Lower lobe of right lung (tissue), 2 donors: ENCODE data around the gene WSCD1. TPM values are rescaled to one million over a fixed set of nuclear protein-coding genes. Genes with fewer than 3 reads are reported as not detected.

Experiments
- ATAC-seq, 2 donors: fragments of 200-7000 bp; cut with Tn5 transposase; one replicate each; pipeline ENCODE4 v1.9.1; 2020 to 2022; ENCODE audit warnings: mild to moderate bottlenecking in 2 of 2, moderate library complexity in 2 of 2
- DNase-seq: peaks from one replicate; pipeline ENCODE4 v3.0.0-alpha.2; 2020
- H3K27ac ChIP-seq: fragments of 200-600 bp; one replicate; pipeline ENCODE4 v1.8.0; 2022
- H3K27me3 ChIP-seq: fragments of 200-600 bp; one replicate; pipeline ENCODE4 v1.8.0; 2022; ENCODE audit warnings: low read depth
- H3K36me3 ChIP-seq: fragments of 200-600 bp; one replicate; pipeline ENCODE4 v1.8.0; 2022; ENCODE audit warnings: mild to moderate bottlenecking
- H3K4me1 ChIP-seq: fragments of 200-600 bp; one replicate; pipeline ENCODE4 v1.8.0; 2022
- H3K4me3 ChIP-seq: fragments of 200-600 bp; one replicate; pipeline ENCODE4 v1.8.0; 2022; ENCODE audit warnings: mild to moderate bottlenecking
- H3K9me3 ChIP-seq: fragments of 200-600 bp; one replicate; pipeline ENCODE4 v1.8.0; 2022
- intact Hi-C: fragments of 100-400 bp; cut with DNase I; formaldehyde crosslinking; loops from one replicate; pipeline ENCODE4 v1.11.0; 2022
- total RNA-seq: library from RNA; stranded (reverse); fragmentation: NEBNext Ultra II Directional; extraction: Animal tissue kit (Norgen Biotek cat#: 25700); gene quantifications from one replicate; pipeline ENCODE4 v1.2.1, GENCODE V29; 2021
- TF ChIP-seq, protein P1 (sequence below): fragments of 200-600 bp; IDR thresholded peaks from one replicate; pipeline ENCODE4 v1.8.0; 2022; ENCODE audit warnings: antibody characterized with exemption, mild to moderate bottlenecking
- donor health status: DM: no; HTN: yes; CAD: no; lungs with severe emphysema.

The WSCD1 gene
- total RNA-seq, 1 donor from 2014 or later: 3.6 TPM

DNA sequence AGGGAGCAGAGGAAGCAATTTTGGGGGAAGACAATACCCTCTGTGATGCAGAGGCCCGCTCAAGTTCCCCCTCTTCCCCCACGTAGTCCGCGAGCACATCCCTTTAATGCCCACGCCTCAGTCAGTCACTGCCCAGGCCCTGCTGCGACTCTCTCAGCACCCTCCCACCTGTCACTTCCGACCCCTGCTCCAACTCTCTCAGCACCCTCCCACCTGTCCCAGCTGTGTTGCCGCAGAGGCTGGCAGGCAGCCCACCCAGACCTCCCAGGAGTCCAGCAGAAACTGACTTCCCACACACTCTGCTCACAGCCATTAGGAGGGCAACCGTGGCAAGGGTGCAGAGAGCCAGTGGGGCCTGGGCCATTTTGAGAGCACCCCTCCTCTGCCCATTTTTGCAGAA, 92.7 kb downstream of the WSCD1 start:
- Histone ChIP-seq H3K4me3 (no peak overlapping the region), H3K27ac (no peak overlapping the region), H3K27me3 (no peaks in the 10 kb centered on the region), H3K9me3 (no peaks in the 10 kb centered on the region), H3K4me1 (no peaks in the 10 kb centered on the region), H3K36me3 (no peaks in the 10 kb centered on the region)
- intact Hi-C loops: no loop called here
- DNase-seq (no peak), ATAC-seq (no peak)
- TF ChIP-seq, protein P1, sequence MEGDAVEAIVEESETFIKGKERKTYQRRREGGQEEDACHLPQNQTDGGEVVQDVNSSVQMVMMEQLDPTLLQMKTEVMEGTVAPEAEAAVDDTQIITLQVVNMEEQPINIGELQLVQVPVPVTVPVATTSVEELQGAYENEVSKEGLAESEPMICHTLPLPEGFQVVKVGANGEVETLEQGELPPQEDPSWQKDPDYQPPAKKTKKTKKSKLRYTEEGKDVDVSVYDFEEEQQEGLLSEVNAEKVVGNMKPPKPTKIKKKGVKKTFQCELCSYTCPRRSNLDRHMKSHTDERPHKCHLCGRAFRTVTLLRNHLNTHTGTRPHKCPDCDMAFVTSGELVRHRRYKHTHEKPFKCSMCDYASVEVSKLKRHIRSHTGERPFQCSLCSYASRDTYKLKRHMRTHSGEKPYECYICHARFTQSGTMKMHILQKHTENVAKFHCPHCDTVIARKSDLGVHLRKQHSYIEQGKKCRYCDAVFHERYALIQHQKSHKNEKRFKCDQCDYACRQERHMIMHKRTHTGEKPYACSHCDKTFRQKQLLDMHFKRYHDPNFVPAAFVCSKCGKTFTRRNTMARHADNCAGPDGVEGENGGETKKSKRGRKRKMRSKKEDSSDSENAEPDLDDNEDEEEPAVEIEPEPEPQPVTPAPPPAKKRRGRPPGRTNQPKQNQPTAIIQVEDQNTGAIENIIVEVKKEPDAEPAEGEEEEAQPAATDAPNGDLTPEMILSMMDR: no peak

DNA sequence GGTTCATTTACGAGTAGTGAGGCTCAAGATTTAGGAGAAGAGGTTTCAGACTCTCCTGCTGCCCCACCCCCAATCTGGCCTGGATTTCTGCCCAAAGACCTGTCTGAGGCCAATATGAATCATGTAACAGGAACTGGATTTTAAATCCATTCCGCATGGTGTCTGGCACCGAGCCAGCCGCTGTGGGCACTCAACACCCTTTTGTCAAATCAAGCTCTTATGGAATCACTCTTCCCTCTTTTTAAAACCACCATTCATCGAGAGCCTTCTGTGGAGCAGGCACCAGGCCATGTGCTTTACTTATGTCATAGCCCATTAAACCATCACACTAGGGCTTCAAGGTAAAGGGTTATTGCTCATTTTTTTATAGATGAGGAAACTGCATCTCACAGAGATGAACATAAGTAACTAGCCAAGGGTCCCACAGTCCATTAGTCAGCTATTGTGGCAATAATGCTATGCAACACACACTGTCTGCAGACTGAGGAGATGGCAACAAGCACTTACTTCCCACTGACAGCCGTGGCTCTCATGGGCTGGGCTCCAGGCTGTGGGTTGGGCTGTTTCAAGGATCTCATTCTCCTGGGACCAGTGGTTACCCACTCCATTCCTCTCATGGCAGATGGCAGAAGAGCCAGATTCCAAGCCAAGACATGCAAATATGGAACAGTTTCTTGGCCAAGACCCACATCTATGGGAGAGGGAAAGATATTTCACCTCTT, 93.6 kb downstream of the WSCD1 start:
- Histone ChIP-seq H3K27me3 (no peaks in the 10 kb centered on the region), H3K9me3 (no peaks in the 10 kb centered on the region), H3K4me3 (no peak overlapping the region), H3K36me3 (no peaks in the 10 kb centered on the region), H3K4me1 (no peaks in the 10 kb centered on the region), H3K27ac (no peak overlapping the region)
- intact Hi-C loops: no loop called here
- ATAC-seq (no peak), DNase-seq (no peak)
- TF ChIP-seq, protein P1: no peak

DNA sequence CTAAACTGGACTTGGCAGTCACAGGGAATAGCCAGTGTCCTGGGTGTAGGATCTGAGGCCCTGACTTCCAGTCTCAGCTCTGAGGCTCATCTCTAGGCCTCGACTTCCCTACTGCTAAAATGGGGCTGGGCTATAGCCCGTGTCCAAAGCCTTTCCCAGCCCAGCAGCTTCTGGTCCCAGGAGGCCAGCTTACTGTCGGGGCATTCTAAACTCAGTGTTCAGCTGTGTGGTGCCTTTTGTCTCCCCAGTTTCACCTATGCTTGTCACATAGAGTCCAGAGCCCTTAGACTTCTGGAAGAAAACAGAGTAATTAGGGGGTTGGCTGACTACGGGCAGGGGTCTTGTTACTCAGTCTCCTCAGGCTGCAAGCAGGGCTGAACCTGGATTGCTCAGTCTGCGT, 94.8 kb downstream of the WSCD1 start:
- Histone ChIP-seq H3K4me1 (no peaks in the 10 kb centered on the region), H3K4me3 (no peak overlapping the region), H3K36me3 (no peaks in the 10 kb centered on the region), H3K27me3 (no peaks in the 10 kb centered on the region), H3K9me3 (no peaks in the 10 kb centered on the region), H3K27ac (no peak overlapping the region)
- ATAC-seq (no peak), DNase-seq (no peak)
- intact Hi-C loops: no loop called here
- TF ChIP-seq, protein P1: no peak

DNA sequence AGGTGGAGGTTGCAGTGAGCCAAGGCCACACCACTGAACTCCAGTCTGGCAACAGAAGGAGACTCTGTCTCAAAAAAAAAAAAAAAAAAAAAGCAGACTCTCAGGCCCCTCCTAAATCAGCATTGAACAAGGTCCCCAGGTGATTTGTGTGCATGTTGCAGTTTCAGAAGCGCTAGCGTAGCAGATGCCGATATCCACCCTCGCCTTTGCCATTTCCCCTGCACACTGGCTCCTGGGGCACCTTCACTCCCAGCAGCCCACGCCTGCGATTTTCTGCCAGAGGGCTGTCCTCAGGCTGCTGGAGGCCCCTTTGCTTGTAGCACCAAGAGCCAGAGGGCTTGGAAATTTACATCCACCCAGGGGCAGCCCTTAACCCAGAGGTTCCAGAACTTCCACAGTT, 95.6 kb downstream of the WSCD1 start:
- H3K4me3 ChIP-seq: no peak overlapping the region
- no peak overlapping the region for H3K27ac ChIP-seq
- no peaks in the 10 kb centered on the region for H3K27me3 ChIP-seq
- H3K4me1 ChIP-seq: no peaks in the 10 kb centered on the region
- TF ChIP-seq, protein P1: no peak
- no peaks in the 10 kb centered on the region for H3K36me3 ChIP-seq
- intact Hi-C loops: no loop called here
- H3K9me3 ChIP-seq: no peaks in the 10 kb centered on the region
- no peak for DNase-seq
- ATAC-seq: no peak

DNA sequence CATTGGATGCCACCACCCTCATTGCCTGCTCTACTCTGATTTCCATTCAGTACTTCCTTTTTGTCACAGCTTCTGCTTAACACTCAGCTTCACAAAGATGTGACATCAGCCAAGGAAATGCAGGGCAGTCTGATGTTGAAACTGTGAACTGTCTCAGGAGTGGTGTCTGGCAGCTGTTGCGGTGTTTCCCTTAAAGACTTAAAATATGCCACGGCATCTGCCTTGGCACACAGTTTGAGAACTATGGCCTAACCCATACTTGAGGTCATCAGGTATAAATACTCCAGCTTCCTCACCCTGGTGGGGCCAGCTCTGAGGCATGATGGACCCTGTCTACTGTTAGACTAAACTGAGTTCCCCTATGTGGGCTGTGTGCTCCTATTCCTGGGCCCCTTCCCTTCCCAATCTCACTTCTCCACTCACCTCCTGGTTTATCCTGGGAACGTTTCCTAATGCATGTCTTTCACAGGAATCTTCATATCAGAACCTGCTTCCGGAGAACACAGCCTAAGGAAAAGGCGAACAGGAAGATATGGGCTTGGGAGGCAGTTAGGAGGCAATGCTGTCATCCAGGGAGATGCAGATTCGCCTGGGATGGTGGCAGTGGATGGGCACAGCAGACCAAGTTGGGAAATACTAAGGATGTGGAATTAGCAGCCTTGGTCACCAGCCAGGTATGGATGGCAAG, 96.5 kb downstream of the WSCD1 start:
- Histone ChIP-seq H3K4me3 (no peak overlapping the region), H3K36me3 (no peaks in the 10 kb centered on the region), H3K27ac (no peak overlapping the region), H3K9me3 (no peaks in the 10 kb centered on the region), H3K27me3 (no peaks in the 10 kb centered on the region), H3K4me1 (no peaks in the 10 kb centered on the region)
- ATAC-seq: peak in 1 of 2 donors; percentile 25
- intact Hi-C loops: no loop called here
- TF ChIP-seq, protein P1: no peak
- DNase-seq: no peak
